NCI-H345 treated with DMSO at 0.1 percent for 48 hours (cell line): ENCODE results near the gene USP17L10.
"Not testable (repeated sequence)": the region's sequence is repeated elsewhere in the genome, so short reads cannot be mapped to it uniquely, and the experiment has no call there.

Experiments used
- DNase-seq: peaks from one replicate; lab custom pipeline; 2025; ENCODE audit not compliant: unreplicated experiment; lab: John Stamatoyannopoulos, UW

Gene USP17L10

GRCh38 chr4:9210357-9210756 lies at the start of gene USP17L10:
Gene USP17L10, plus strand, starts transcription at chr4:9210657. Its CDS starts 0 bp downstream, at chr4:9210657.
- DNase-seq = not testable (repeated sequence)

GRCh38 chr4:9165990-9166389 lies 44.5 kb upstream of the USP17L10 start:
- not testable (repeated sequence) for DNase-seq

GRCh38 chr4:9169791-9170459 lies 40.5 kb upstream of the USP17L10 start, which contains the start of gene FAM90A26:
Gene FAM90A26, plus strand, starts transcription at chr4:9170409. Its CDS starts 2,764 bp downstream, at chr4:9173173.
- DNase-seq = not testable (repeated sequence)

- not testable (repeated sequence) for DNase-seq
Observed at GRCh38 chr4:9214701-9215100, 4.2 kb downstream of the USP17L10 start.

GRCh38 chr4:9215105-9215504 lies 4.6 kb downstream of the USP17L10 start, which contains the start of gene USP17L11:
Gene USP17L11, plus strand, starts transcription at chr4:9215405. Its CDS starts 0 bp downstream, at chr4:9215405.
- DNase-seq = not testable (repeated sequence)

GRCh38 chr4:9219852-9220251 lies 9.4 kb downstream of the USP17L10 start, which contains the start of gene USP17L12:
Gene USP17L12, plus strand, starts transcription at chr4:9220152. Its CDS starts 0 bp downstream, at chr4:9220152.
- not testable (repeated sequence) for DNase-seq

- not testable (repeated sequence) for DNase-seq
Observed at GRCh38 chr4:9224596-9224995, 14.1 kb downstream of the USP17L10 start, which contains the start of gene USP17L13. Gene USP17L13, plus strand, starts transcription at chr4:9224896. Its CDS starts 0 bp downstream, at chr4:9224896.

- DNase-seq = not testable (repeated sequence)
Observed at GRCh38 chr4:9230249-9230648, 19.8 kb downstream of the USP17L10 start.

GRCh38 chr4:9234085-9234484 lies 23.6 kb downstream of the USP17L10 start, which contains the start of gene USP17L15:
Gene USP17L15, plus strand, starts transcription at chr4:9234385. Its CDS starts 0 bp downstream, at chr4:9234385.
- DNase-seq = not testable (repeated sequence)

- not testable (repeated sequence) for DNase-seq
Observed at GRCh38 chr4:9238461-9238860, 28.0 kb downstream of the USP17L10 start.

- not testable (repeated sequence) for DNase-seq
Observed at GRCh38 chr4:9243579-9243978, 33.1 kb downstream of the USP17L10 start, which contains the start of gene USP17L17. Gene USP17L17, plus strand, starts transcription at chr4:9243879. Its CDS starts 0 bp downstream, at chr4:9243879.

- DNase-seq = not testable (repeated sequence)
Observed at GRCh38 chr4:9247953-9248680, 37.7 kb downstream of the USP17L10 start, which contains the start of gene USP17L18. Gene USP17L18, plus strand, starts transcription at chr4:9248630. Its CDS starts 0 bp downstream, at chr4:9248630.

GRCh38 chr4:9253078-9253477 lies 42.6 kb downstream of the USP17L10 start, which contains the start of gene USP17L19:
Gene USP17L19, plus strand, starts transcription at chr4:9253378. Its CDS starts 0 bp downstream, at chr4:9253378.
- DNase-seq = not testable (repeated sequence)

GRCh38 chr4:9257824-9258223 lies 47.4 kb downstream of the USP17L10 start, which contains the start of gene USP17L20:
Gene USP17L20, plus strand, starts transcription at chr4:9258124. Its CDS starts 0 bp downstream, at chr4:9258124.
- not testable (repeated sequence) for DNase-seq
